ENCODE data around the gene TRIM69.
"Not testable (repeated sequence)": the region's sequence is repeated elsewhere in the genome, so short reads cannot be mapped to it uniquely, and the experiment has no call there.

The TRIM69 gene, protein sequence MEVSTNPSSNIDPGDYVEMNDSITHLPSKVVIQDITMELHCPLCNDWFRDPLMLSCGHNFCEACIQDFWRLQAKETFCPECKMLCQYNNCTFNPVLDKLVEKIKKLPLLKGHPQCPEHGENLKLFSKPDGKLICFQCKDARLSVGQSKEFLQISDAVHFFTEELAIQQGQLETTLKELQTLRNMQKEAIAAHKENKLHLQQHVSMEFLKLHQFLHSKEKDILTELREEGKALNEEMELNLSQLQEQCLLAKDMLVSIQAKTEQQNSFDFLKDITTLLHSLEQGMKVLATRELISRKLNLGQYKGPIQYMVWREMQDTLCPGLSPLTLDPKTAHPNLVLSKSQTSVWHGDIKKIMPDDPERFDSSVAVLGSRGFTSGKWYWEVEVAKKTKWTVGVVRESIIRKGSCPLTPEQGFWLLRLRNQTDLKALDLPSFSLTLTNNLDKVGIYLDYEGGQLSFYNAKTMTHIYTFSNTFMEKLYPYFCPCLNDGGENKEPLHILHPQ

GRCh38 chr15:44736181-44736765, at the start of gene TRIM69:
Gene TRIM69 (plus strand): TSS chr15:44736528. CDS start chr15:44736705, 177 bp downstream.
- no peak for TF ChIP-seq CTCF (IDR thresholded peaks at IDR 0.05; ENCODE audit: extremely low read depth, insufficient read depth, missing control alignments)
- in situ Hi-C loops (cut with MboI; ENCODE audit: low pct_unique_long_range_greater_than_20kb, low sequenced_read_pairs, unreplicated experiment): no loop called here
- peak; percentile 23 for DNase-seq (ENCODE audit: low spot score)

GRCh38 chr15:44689318-44689717, 47.0 kb upstream of the TRIM69 start:
- DNase-seq (ENCODE audit: low spot score); in situ Hi-C loops (cut with MboI; ENCODE audit: low pct_unique_long_range_greater_than_20kb, low sequenced_read_pairs, unreplicated experiment): not testable (repeated sequence)

DNA sequence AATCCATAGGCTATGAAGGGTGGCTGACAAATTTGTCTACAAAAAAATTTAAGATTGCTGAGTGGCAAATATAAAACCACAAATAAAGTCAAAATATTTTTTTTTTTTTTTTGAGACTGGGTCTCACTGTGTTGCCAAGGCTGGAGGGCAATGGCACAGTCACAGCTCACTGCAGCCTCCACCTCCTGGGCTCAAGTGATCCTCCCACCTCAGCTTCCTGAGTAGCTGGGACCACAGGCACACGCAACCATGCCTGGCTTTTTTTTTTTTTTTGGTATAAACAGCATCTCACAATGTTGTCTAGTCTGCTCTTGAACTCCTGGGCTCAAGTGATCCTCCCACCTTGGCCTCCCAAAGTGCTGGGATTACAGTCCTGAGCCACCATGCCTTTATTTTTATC, 46.1 kb upstream of the TRIM69 start:
- DNase-seq (ENCODE audit: low spot score); in situ Hi-C loops (cut with MboI; ENCODE audit: low pct_unique_long_range_greater_than_20kb, low sequenced_read_pairs, unreplicated experiment): not testable (repeated sequence)

DNA sequence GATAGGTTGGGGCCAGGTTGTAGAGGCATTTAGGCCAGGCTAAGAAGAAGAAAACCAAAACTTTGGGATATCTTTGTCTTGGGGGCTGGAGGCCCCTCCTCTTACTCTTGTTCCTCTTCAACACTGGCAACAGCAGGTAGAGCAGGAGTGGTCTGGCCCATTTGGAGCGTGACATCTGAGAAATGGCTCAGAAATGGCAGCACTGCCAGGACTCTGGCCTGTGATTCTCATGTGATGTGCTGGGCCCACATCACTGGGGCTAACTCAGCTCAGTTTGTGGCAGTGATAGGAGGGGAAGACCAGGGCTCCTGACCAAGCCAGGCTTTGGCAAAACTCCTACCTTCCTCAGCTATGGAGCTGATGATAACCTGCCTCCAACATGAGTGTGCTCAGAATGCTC, 43.7 kb upstream of the TRIM69 start:
- DNase-seq (ENCODE audit: low spot score): no peak
- in situ Hi-C loops (cut with MboI; ENCODE audit: low pct_unique_long_range_greater_than_20kb, low sequenced_read_pairs, unreplicated experiment): no loop called here
- no peak for TF ChIP-seq CTCF (IDR thresholded peaks at IDR 0.05; ENCODE audit: extremely low read depth, insufficient read depth, missing control alignments)

DNA sequence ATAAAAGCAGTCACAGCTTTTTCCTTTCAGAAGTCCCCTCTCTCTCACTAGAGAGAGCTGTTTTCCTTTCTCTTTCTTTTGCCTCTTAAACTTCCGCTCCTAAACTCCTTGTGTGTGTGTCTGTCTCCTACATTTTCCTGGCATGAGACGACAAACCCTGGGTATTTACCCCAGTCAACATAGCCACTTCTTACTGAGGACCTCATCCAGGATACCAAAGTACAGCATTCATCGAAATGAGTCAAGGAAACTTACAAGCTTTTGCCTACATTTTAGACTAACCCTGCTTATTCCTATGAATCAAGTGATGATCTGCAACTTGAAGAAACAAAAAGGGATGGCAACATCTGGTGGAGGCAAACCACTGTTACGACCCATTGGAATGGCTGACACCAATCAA, 41.9 kb upstream of the TRIM69 start:
- no peak for DNase-seq (ENCODE audit: low spot score)
- no peak for TF ChIP-seq CTCF (IDR thresholded peaks at IDR 0.05; ENCODE audit: extremely low read depth, insufficient read depth, missing control alignments)
- in situ Hi-C loops (cut with MboI; ENCODE audit: low pct_unique_long_range_greater_than_20kb, low sequenced_read_pairs, unreplicated experiment): no loop called here

DNA sequence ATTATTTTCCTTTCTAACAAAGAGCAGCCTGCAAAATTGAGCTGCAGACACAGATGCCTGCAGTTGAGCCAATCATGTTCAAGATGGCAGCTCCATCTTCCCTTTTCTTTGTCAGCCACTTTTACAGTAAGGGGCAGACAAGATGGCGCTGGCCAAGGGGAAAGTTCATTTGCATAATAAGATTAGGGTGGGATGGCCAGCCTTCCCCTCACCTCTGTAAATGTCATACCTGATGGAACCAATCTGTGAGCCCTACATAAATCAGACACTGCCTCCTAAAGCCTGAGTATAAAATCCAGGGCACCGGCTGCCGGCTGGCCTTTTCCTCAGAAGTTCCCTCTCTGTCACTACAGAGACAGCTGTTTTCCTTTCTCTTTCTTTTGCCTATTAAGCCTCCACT, 41.0 kb upstream of the TRIM69 start:
- DNase-seq (ENCODE audit: low spot score): no peak
- no peak for TF ChIP-seq CTCF (IDR thresholded peaks at IDR 0.05; ENCODE audit: extremely low read depth, insufficient read depth, missing control alignments)
- in situ Hi-C loops (cut with MboI; ENCODE audit: low pct_unique_long_range_greater_than_20kb, low sequenced_read_pairs, unreplicated experiment): no loop called here

- DNase-seq (ENCODE audit: low spot score): no peak
- no peak for TF ChIP-seq CTCF (IDR thresholded peaks at IDR 0.05; ENCODE audit: extremely low read depth, insufficient read depth, missing control alignments)
- in situ Hi-C loops (cut with MboI; ENCODE audit: low pct_unique_long_range_greater_than_20kb, low sequenced_read_pairs, unreplicated experiment): no loop called here
Measured at GRCh38 chr15:44697014-44697413, 39.3 kb upstream of the TRIM69 start.
